Naive B cell (primary cell): Measurements from ENCODE around the gene JUNB. TPM values are rescaled to one million over a fixed set of nuclear protein-coding genes. Genes with fewer than 3 reads are reported as not detected.

Source experiments
- ATAC-seq, 2 donors: fragments of 150-1000 bp; cut with Tn5 transposase; 2 replicates each; pipeline ENCODE4 v1.10.0; 2021; ENCODE audit warnings: low read depth in 2 of 2, mild to moderate bottlenecking in 2 of 2, moderate library complexity in 2 of 2
- DNase-seq: peaks from one replicate; pipeline ENCODE4 v3.0.0; 2022
- H3K27ac Mint-ChIP-seq, 6 donors: one replicate each; pipeline ENCODE4 v1.8.0; 2020 to 2022; ENCODE audit warnings: mild to moderate bottlenecking in 6 of 6, mixed read lengths in 6 of 6, moderate library complexity in 5 of 6, inconsistent platforms in 2 of 6
- H3K27me3 Mint-ChIP-seq, 3 donors: one replicate each; pipeline ENCODE4 v1.8.0; 2021 to 2022; ENCODE audit warnings: mixed read lengths in 3 of 3, mild to moderate bottlenecking in 1 of 3
- H3K36me3 Mint-ChIP-seq, 2 donors: one replicate each; pipeline ENCODE4 v1.8.0; 2020 to 2022; ENCODE audit warnings: mixed read lengths in 2 of 2, inconsistent platforms in 1 of 2, mild to moderate bottlenecking in 1 of 2
- H3K4me1 Mint-ChIP-seq, 3 donors: one replicate each; pipeline ENCODE4 v1.8.0; 2020 to 2022; ENCODE audit warnings: mixed read lengths in 3 of 3, inconsistent platforms in 1 of 3, mild to moderate bottlenecking in 1 of 3, moderate library complexity in 1 of 3
- H3K4me3 Mint-ChIP-seq, 8 donors: one replicate each; pipeline ENCODE4 v1.8.0; 2020 to 2022; ENCODE audit warnings: mild to moderate bottlenecking in 8 of 8, mixed read lengths in 8 of 8, moderate library complexity in 8 of 8, inconsistent platforms in 2 of 8
- H3K9me3 Mint-ChIP-seq, 7 donors: one replicate each; pipeline ENCODE4 v1.8.0; 2020 to 2022; ENCODE audit warnings: mixed read lengths in 7 of 7, mild to moderate bottlenecking in 5 of 7, inconsistent platforms in 2 of 7, moderate library complexity in 1 of 7
- polyA plus RNA-seq, 6 donors: library from polyadenylated mRNA; unstranded; fragments of 300-500 nt; fragmentation: Illumina TruSeq; gene quantifications; one replicate each; pipeline ENCODE4 v1.2.3, GENCODE V29; 2021; ENCODE audit warnings: low read depth in 6 of 6

Gene JUNB
- polyA plus RNA-seq, 6 donors from 2014 or later = 777 to 2,686 (median 1,649) TPM

DNA sequence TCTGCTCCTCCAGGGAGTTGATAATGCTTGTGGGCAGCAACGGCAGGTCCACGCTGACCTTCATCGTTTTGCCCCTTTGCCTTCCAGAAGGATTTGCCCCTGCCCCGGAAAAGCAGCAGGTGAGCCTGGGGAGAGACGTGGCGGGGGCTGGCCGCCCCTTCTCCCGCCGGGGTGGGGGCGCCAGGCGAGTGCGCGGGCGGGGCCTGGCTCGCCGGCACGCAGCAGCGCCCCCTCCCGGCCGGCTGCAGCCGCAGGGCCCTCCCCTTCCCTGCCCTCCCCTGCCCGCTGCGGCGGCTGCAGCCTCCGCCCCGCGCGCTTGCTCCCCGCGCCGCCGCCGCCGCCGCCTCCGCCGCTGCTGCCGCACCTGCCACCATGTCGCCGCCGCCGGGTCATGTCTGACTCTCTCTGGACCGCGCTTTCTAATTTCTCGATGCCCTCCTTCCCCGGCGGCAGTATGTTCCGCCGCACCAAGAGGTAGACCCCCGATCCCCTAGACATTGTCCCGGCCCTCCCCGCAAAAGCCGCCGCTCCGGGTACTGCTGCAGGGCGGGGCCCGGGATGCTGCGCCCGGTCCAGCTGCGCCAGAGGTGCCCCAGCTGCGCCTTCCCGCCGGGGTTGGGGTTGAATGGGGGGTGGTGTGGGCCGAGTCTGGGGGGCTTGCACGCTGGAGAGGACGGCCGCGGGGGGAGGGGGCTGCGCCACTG, 47.0 kb downstream of the JUNB start, which contains the start of gene MAST1:
Gene MAST1 (plus strand): TSS at position 334 of the 704 bp plus-strand sequence. CDS start 58 bp downstream, at position 392.
- peaks cover 31 to 61% (median 45%) of the 10 kb centered on the region in 3 donors for H3K4me1 Mint-ChIP-seq

DNA sequence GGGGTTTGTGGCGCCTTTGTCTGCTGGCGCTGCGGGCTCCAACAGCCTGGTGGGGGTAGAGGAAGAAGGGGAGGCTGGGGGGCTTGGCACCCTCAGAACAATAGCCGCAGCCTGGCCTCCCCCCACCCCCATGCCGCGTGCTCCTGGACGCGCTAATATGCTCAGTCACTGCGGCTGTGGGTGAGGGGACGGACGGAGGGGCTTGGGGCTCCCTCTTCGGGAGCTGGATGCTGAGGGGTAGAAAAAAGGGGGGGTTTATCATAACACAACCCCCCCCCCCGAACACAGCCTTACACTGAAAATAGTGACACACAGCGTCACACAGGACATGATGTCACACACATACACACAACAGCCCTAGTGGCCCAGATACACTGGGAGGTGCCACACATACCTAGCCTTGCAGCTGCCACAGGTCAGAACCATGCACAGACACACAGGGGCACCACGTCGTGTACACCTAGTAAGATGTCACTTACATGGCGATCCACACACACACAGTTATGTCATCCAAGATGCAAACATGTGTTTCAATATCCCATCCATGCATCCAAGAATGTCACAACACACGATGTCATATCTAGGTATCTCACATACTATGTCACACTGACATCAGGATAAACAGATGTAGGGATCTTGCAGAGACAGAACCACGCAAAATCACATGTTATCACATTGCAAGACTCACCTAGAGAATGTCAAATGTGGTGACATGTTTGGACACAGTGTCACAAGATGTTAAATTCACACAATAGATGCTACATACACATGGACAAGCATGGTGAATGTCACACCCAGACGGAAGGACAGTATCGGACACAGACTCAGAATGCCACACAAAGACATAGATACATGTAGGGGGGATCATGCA, 47.8 kb downstream of the JUNB start:
- peaks cover 30 to 58% (median 44%) of the 10 kb centered on the region in 3 donors for H3K4me1 Mint-ChIP-seq
- peaks cover 0 to 22% of the 10 kb centered on the region in 2 donors for H3K36me3 Mint-ChIP-seq
- H3K27ac Mint-ChIP-seq = peak overlapping the region in 1 of 6 donors; percentile 58
- peak in 1 of 2 donors; percentile 31 for ATAC-seq
- peaks cover 0 to 8% (median 3%) of the 10 kb centered on the region in 7 donors for H3K9me3 Mint-ChIP-seq
- DNase-seq = no peak
- H3K4me3 Mint-ChIP-seq = peak overlapping the region; percentile 58 to 89 (median 74)
- peaks cover 71 to 98% (median 80%) of the 10 kb centered on the region in 3 donors for H3K27me3 Mint-ChIP-seq

More for the DNA sequence above, 47.0 kb downstream of the JUNB start, which contains the start of gene MAST1:
- H3K27ac Mint-ChIP-seq = peak within 1 kb of the TSS in 3 of 6 donors; percentile 5 to 81 (median 58)
- peaks cover 0 to 22% of the 10 kb centered on the region in 2 donors for H3K36me3 Mint-ChIP-seq
- H3K27me3 Mint-ChIP-seq = peaks cover 65 to 93% (median 72%) of the 10 kb centered on the region in 3 donors
- DNase-seq = peak; percentile 42
- peak; percentile 74 to 76 for ATAC-seq
- H3K4me3 Mint-ChIP-seq = peak within 1 kb of the TSS; percentile 58 to 89 (median 74)
- peaks cover 0 to 8% (median 3%) of the 10 kb centered on the region in 7 donors for H3K9me3 Mint-ChIP-seq

DNA sequence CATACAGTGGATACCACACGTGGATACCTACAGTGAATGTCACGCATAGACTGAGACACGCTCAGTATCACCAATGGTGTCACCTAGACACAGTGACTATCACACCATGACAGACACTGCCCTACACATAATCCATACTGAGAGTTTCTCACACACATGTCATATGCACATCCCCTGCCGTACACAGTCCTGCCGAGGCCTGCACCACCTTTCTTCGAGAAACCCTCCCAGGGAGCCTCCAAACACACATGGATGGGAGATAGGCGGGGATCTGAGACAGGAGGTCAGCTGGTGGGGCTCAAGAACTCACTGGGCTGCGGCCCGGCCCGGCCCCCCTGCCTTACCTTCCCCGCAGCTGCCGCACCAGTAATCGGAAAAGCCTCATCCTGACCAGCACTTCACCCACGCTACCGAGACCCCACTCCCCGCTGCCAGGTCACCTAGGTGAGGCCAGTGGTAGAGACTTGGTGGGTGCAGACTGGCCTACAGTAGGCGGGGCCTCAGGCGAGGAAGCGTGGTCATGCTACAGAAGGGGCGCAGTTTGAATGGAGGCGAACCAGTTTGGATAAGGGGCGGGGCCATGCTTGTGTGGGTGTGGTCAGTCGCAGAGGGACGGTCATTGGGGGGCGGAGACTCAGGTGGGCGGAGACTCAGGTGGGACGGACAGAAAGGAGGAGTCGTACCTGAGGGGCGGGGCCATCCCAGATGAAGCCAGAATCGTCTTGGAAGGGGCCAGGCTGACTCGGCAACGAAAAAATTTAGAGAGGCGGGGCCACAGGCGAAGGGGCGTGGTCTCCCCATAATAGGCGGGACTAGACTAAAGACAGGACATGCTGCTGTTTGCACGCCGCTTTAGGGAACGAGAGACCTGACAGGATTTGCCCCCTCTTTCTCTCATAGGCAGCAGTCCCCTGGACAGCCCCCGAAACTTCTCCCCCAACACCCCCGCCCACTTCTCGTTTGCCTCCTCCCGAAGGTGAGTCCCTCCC, 49.1 kb downstream of the JUNB start:
- DNase-seq (no peak), ATAC-seq (peak; percentile 13)
- Mint-ChIP-seq H3K36me3 (peaks cover 0 to 18% of the 10 kb centered on the region in 2 donors), H3K4me1 (peaks cover 26 to 48% (median 39%) of the 10 kb centered on the region in 3 donors), H3K27ac (peak overlapping the region in 1 of 6 donors; percentile 40), H3K27me3 (peaks cover 74 to 96% (median 81%) of the 10 kb centered on the region in 3 donors), H3K9me3 (peaks cover 0 to 8% (median 2%) of the 10 kb centered on the region in 7 donors), H3K4me3 (peak overlapping the region in 4 of 8 donors; percentile 16 to 69 (median 34))

DNA sequence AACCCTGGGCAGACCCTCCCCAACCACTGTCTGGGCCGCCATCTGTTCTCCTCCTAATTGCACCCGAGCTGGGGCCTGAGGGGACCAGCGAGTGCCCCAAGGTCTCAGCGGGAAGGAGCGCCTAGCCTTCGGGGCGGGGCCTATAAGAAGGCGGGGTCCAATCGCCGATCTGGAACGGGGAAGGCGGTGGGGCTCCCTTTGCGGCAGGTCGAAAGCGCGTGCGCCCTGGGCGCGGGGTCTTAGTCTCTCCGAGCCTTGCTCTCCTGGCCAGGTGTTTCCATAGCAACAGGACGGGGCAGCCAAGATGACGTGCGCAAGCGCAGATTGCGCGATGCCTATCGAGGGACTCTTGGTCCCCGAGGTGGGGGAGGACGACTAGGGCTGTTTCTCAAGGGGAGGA, 49.8 kb downstream of the JUNB start:
- H3K27ac Mint-ChIP-seq = peak overlapping the region in 2 of 6 donors; percentile 16 to 68
- peaks cover 0 to 8% (median 2%) of the 10 kb centered on the region in 7 donors for H3K9me3 Mint-ChIP-seq
- peaks cover 26 to 43% (median 38%) of the 10 kb centered on the region in 3 donors for H3K4me1 Mint-ChIP-seq
- peak overlapping the region; percentile 6 to 69 (median 34) for H3K4me3 Mint-ChIP-seq
- ATAC-seq (peak in 1 of 2 donors; percentile 17), DNase-seq (no peak)
- peaks cover 74 to 93% (median 83%) of the 10 kb centered on the region in 3 donors for H3K27me3 Mint-ChIP-seq
- peaks cover 0 to 18% of the 10 kb centered on the region in 2 donors for H3K36me3 Mint-ChIP-seq

DNA sequence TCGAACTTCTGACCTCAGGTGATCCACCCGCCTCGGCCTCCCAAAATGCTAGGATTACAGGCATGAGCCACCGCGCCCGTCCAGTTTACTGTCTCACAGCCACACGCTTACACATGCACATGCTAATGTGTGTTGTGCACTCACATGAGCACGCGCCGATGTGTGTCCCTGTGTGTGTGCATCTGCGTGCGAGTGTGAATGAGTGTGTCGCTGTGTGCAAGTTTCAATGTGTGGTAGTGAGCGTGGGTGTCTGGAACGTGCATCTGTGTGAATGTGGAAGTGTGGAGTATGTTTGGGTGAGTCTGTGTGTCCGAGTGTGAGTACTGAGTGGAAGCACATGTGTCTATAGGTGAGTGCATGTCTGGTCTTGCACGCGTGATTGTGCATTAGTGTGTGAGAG, 51.2 kb downstream of the JUNB start:
- Mint-ChIP-seq H3K4me3 (no peak overlapping the region), H3K27me3 (peaks cover 60 to 92% (median 75%) of the 10 kb centered on the region in 3 donors), H3K4me1 (peaks cover 26 to 41% (median 38%) of the 10 kb centered on the region in 3 donors), H3K36me3 (peaks cover 0 to 18% of the 10 kb centered on the region in 2 donors), H3K9me3 (peaks cover 0 to 8% (median 2%) of the 10 kb centered on the region in 7 donors), H3K27ac (no peak overlapping the region)
- DNase-seq (no peak), ATAC-seq (no peak)

Other genes starting within 250 kb of the JUNB start
- 10 to 100 TPM; 14.8 to 22.7 (median 18.7) TPM for gene ZNF564, start 240.0 kb upstream of the JUNB start, polyA plus RNA-seq
- gene ZNF490, start 180.7 kb upstream of the JUNB start, polyA plus RNA-seq = 10 to 100 TPM in 4 of 6 donors, 1 to 10 TPM in 1, not detected in 1; 9.7 to 13.1 (median 12.2) TPM
- gene ZNF791, start 180.6 kb upstream of the JUNB start, polyA plus RNA-seq = 10 to 100 TPM; 22.8 to 44.1 (median 28.2) TPM
- 10 to 100 TPM; 64.1 to 97.0 (median 76.9) TPM for gene MAN2B1, start 124.7 kb upstream of the JUNB start, polyA plus RNA-seq
- 10 to 100 TPM; 12.6 to 34.5 (median 17.5) TPM for gene WDR83, start 124.7 kb upstream of the JUNB start, polyA plus RNA-seq
- gene DHPS, start 109.6 kb upstream of the JUNB start, polyA plus RNA-seq = 100 to 1,000 TPM in 2 of 6 donors, 10 to 100 TPM in 4; 83.5 to 132 (median 85.5) TPM
- not detected for gene GNG14, start 103.5 kb upstream of the JUNB start, polyA plus RNA-seq
- 1 to 10 TPM; 2.0 to 5.8 (median 4.9) TPM for gene FBXW9, start 94.9 kb upstream of the JUNB start, polyA plus RNA-seq
- gene TNPO2, start 67.6 kb upstream of the JUNB start, polyA plus RNA-seq = 1 to 10 TPM in 5 of 6 donors, not detected in 1; 1.7 to 3.5 (median 2.7) TPM
- 100 to 1,000 TPM; 207 to 269 (median 230) TPM for gene TRIR, start 56.8 kb upstream of the JUNB start, polyA plus RNA-seq
- 100 to 1,000 TPM in 1 of 6 donors, 10 to 100 TPM in 5; 46.3 to 105 (median 53.5) TPM for gene GET3, start 54.0 kb upstream of the JUNB start, polyA plus RNA-seq
- under 1 TPM in 1 of 6 donors, not detected in 5; 0.23 TPM for gene BEST2, start 39.7 kb upstream of the JUNB start, polyA plus RNA-seq
- gene HOOK2, start 15.9 kb upstream of the JUNB start, polyA plus RNA-seq = 1 to 10 TPM; 1.1 to 7.1 (median 3.3) TPM
- 100 to 1,000 TPM in 5 of 6 donors, 10 to 100 TPM in 1; 96.8 to 203 (median 126) TPM for gene PRDX2, start 10.3 kb downstream of the JUNB start, polyA plus RNA-seq
- 1 to 10 TPM in 5 of 6 donors, not detected in 1; 2.0 to 6.6 (median 5.2) TPM for gene THSD8, start 10.6 kb downstream of the JUNB start, polyA plus RNA-seq
- 10 to 100 TPM; 19.7 to 30.9 (median 25.1) TPM for gene RNASEH2A, start 15.1 kb downstream of the JUNB start, polyA plus RNA-seq
- not detected for gene RTBDN, start 43.1 kb downstream of the JUNB start, polyA plus RNA-seq
- gene MAST1, start 47.0 kb downstream of the JUNB start, polyA plus RNA-seq = 1 to 10 TPM in 3 of 6 donors, under 1 TPM in 2, not detected in 1; 0.10 to 2.5 (median 1.0) TPM
- 10 to 100 TPM; 24.5 to 55.8 (median 40.6) TPM for gene DNASE2, start 90.0 kb downstream of the JUNB start, polyA plus RNA-seq
- gene KLF1, start 95.7 kb downstream of the JUNB start, polyA plus RNA-seq = not detected
- gene GCDH, start 99.7 kb downstream of the JUNB start, polyA plus RNA-seq = 10 to 100 TPM in 5 of 6 donors, 1 to 10 TPM in 1; 7.8 to 16.3 (median 13.4) TPM
- under 1 TPM in 1 of 6 donors, not detected in 5; 0.21 TPM for gene SYCE2, start 127.8 kb downstream of the JUNB start, polyA plus RNA-seq
- gene FARSA, start 142.2 kb downstream of the JUNB start, polyA plus RNA-seq = 10 to 100 TPM; 33.8 to 63.0 (median 44.0) TPM
- gene CALR, start 147.1 kb downstream of the JUNB start, polyA plus RNA-seq = 100 to 1,000 TPM in 5 of 6 donors, 10 to 100 TPM in 1; 97.4 to 189 (median 155) TPM
- gene RAD23A, start 154.4 kb downstream of the JUNB start, polyA plus RNA-seq = 100 to 1,000 TPM in 3 of 6 donors, 10 to 100 TPM in 3; 82.9 to 119 (median 99.3) TPM
- 10 to 100 TPM; 49.4 to 65.9 (median 52.7) TPM for gene GADD45GIP1, start 165.7 kb downstream of the JUNB start, polyA plus RNA-seq
- not detected for gene DAND5, start 178.1 kb downstream of the JUNB start, polyA plus RNA-seq
- 1 to 10 TPM in 2 of 6 donors, under 1 TPM in 2, not detected in 2; 0.21 to 2.1 (median 1.1) TPM for gene NFIX, start 204.0 kb downstream of the JUNB start, polyA plus RNA-seq